Tibial artery (tissue), 4 donors: ENCODE data around the gene P4HA3.

ENCODE experiments used
- DNase-seq, 2 donors: peaks; one replicate each; pipeline ENCODE4 v3.0.0-alpha.2; 2019
- H3K27ac ChIP-seq, 2 donors: fragments of 200-600 bp; sonication (generic) in 1 of 2; 1 replicate in 1 of 2; 2 replicates in 1 of 2; pipeline ENCODE4 v1.5.1; 2018 to 2019; ENCODE audit warnings: mild to moderate bottlenecking in 1 of 2
- H3K27me3 ChIP-seq, 2 donors: fragments of 200-600 bp; sonication (generic) in 1 of 2; one replicate each; pipeline versions ENCODE4 v1.5.1 to v1.6.0; 2016 to 2019
- H3K36me3 ChIP-seq, 3 donors: fragments of 200-600 bp; sonication (generic) in 2 of 3; one replicate each; pipeline ENCODE4 v1.5.1; 2016 to 2019; ENCODE audit warnings: mild to moderate bottlenecking in 2 of 3
- H3K4me1 ChIP-seq, 4 donors: fragments of 200-600 bp; sonication (generic) in 2 of 4; 1 replicate in 3 of 4; 2 replicates in 1 of 4; pipeline ENCODE4 v1.5.1; 2016 to 2019
- H3K4me3 ChIP-seq, 2 donors: fragments of 200-600 bp; sonication (generic) in 1 of 2; 1 replicate in 1 of 2; 2 replicates in 1 of 2; pipeline ENCODE4 v1.5.1; 2018 to 2019; ENCODE audit warnings: mild to moderate bottlenecking in 2 of 2
- H3K9me3 ChIP-seq, 3 donors: fragments of 200-600 bp; sonication (generic) in 1 of 3; one replicate each; pipeline ENCODE4 v1.5.1; 2016 to 2019
- intact Hi-C: fragments of 100-400 bp; cut with DNase I; formaldehyde crosslinking; loops from one replicate; pipeline ENCODE4 v1.15.0; 2023; ENCODE audit warnings: low total_unique reads
- TF ChIP-seq, protein P1 (sequence below), 2 experiments: fragments of 200-600 bp in 1 of 2; fragments of 450-650 bp in 1 of 2; IDR thresholded peaks; one replicate each; pipeline ENCODE4 v1.5.1; 2017 to 2019; ENCODE audit warnings: antibody characterized with exemption in 2 of 2, mild to moderate bottlenecking in 1 of 2, moderate library complexity in 1 of 2

P4HA3 gene

DNA sequence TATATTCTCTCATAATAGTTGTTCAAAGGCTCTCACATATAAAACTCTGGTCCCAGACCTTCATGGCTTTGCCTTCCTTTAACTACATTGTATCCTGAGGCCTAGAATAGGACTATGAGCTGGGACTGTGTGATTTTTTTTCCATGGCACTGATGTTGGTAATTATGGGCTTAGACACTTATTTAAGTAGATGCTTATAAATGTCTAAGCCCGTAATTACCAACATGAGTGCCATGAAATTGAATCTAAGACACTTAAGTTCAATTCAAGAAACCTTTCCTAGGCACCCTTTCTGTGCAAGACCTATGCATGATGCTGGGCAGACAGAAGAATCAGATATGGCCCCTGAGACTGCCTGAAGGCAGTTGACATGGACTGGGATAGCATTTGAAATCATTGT lies 63.0 kb downstream of the P4HA3 start:
- H3K27ac ChIP-seq = no peak overlapping the region
- intact Hi-C loops = no loop called here
- no peaks in the 10 kb centered on the region for H3K9me3 ChIP-seq
- no peak for DNase-seq
- no peaks in the 10 kb centered on the region for H3K27me3 ChIP-seq
- TF ChIP-seq, protein P1, sequence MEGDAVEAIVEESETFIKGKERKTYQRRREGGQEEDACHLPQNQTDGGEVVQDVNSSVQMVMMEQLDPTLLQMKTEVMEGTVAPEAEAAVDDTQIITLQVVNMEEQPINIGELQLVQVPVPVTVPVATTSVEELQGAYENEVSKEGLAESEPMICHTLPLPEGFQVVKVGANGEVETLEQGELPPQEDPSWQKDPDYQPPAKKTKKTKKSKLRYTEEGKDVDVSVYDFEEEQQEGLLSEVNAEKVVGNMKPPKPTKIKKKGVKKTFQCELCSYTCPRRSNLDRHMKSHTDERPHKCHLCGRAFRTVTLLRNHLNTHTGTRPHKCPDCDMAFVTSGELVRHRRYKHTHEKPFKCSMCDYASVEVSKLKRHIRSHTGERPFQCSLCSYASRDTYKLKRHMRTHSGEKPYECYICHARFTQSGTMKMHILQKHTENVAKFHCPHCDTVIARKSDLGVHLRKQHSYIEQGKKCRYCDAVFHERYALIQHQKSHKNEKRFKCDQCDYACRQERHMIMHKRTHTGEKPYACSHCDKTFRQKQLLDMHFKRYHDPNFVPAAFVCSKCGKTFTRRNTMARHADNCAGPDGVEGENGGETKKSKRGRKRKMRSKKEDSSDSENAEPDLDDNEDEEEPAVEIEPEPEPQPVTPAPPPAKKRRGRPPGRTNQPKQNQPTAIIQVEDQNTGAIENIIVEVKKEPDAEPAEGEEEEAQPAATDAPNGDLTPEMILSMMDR (IDR thresholded peaks at IDR 0.05) = no peak
- H3K4me1 ChIP-seq = no peaks in the 10 kb centered on the region
- H3K36me3 ChIP-seq = peaks cover 31 to 81% (median 47%) of the 10 kb centered on the region in 3 donors
- no peak overlapping the region for H3K4me3 ChIP-seq

DNA sequence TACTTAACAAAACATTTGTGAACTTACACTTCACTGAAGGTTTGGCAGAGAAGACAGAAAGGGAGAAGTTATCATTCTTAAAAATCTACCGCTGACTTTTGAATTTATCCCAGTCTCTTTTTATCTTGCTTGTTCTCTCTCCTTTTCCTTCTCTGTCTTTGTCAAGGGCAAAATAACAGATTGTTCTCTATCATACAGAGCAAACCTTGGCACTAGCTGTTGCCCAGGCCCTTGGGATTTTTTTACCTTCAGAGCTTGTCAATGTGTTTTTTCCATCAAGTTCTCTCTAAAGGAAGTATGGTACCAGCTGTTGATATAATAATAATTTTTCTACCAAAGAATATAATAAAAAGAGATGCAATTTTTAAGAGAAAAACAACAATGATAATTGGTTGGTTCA lies 73.2 kb downstream of the P4HA3 start:
- Histone ChIP-seq H3K27me3 (no peaks in the 10 kb centered on the region), H3K4me1 (no peaks in the 10 kb centered on the region), H3K4me3 (no peak overlapping the region), H3K9me3 (no peaks in the 10 kb centered on the region), H3K27ac (no peak overlapping the region), H3K36me3 (peaks cover 36 to 62% (median 37%) of the 10 kb centered on the region in 3 donors)
- DNase-seq = no peak
- intact Hi-C loops = no loop called here
- TF ChIP-seq, protein P1 (IDR thresholded peaks at IDR 0.05) = no peak

DNA sequence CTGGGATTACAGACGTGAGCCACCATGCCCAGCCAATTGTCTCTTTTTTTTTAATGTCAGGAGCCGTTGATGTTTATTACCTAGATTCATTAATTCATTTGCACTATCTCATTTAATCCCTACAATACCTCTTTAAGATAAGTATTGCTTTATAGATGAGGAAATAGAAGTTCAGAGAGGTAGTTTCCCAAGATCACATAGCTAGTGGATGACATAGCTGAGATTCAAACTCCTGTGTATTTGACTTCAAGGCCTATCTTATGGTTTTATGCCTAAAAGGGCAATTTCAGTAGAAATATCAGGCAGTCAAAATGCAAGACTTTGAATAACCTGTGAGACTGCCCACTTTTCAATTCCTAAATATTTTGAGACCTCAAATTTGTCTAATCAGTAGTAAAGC lies 73.9 kb downstream of the P4HA3 start:
- TF ChIP-seq, protein P1 (IDR thresholded peaks at IDR 0.05) = no peak
- intact Hi-C loops = no loop called here
- no peaks in the 10 kb centered on the region for H3K9me3 ChIP-seq
- no peaks in the 10 kb centered on the region for H3K27me3 ChIP-seq
- no peak overlapping the region for H3K4me3 ChIP-seq
- peaks cover 36 to 62% (median 37%) of the 10 kb centered on the region in 3 donors for H3K36me3 ChIP-seq
- DNase-seq = no peak
- H3K4me1 ChIP-seq = no peaks in the 10 kb centered on the region
- H3K27ac ChIP-seq = no peak overlapping the region

DNA sequence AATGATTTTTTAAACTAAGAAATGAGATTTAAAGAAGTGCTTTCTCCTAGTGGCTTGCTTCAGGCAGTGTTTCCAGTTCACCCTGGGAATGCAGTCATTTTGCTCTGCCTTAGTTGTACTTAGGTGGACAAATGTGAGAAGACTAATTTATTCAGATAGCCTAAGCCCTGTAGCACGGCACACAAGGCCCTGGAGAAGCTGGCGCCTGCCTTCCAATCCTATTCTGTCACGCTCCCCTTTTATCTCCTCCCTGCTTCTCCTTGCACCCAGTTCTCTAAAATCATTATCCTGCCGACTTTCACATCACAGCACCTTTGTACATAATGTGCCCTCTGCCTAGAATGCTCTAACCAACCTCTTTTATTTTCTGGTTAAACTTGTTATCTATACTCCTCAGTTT lies 76.3 kb downstream of the P4HA3 start:
- H3K9me3 ChIP-seq = no peaks in the 10 kb centered on the region
- H3K36me3 ChIP-seq = peaks cover 34 to 67% (median 44%) of the 10 kb centered on the region in 3 donors
- DNase-seq = no peak
- no peak overlapping the region for H3K27ac ChIP-seq
- H3K4me1 ChIP-seq = no peaks in the 10 kb centered on the region
- intact Hi-C loops = no loop called here
- H3K27me3 ChIP-seq = no peaks in the 10 kb centered on the region
- no peak overlapping the region for H3K4me3 ChIP-seq
- TF ChIP-seq, protein P1 (IDR thresholded peaks at IDR 0.05) = no peak

DNA sequence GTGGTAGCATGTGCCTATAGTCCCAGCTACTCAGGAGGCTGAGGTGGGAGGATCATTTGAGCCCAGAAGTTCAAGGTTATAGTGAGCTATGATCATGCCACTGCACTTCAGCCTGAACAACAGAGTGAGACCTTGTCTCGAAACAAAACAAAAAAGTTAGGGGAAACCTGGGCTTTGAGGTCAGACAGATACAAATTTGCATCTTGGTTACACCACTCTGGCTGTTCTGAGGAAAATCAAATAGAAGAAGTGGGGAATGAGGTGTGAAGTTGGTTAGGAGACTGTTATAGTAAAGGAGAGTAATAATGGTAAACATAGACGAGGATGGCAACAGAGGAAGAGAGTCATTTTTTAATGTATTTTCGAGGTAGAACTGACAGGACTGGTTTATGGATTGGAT lies 77.8 kb downstream of the P4HA3 start:
- peaks cover 27 to 53% (median 40%) of the 10 kb centered on the region in 3 donors for H3K36me3 ChIP-seq
- TF ChIP-seq, protein P1 (IDR thresholded peaks at IDR 0.05) = no peak
- no peak for DNase-seq
- H3K27me3 ChIP-seq = no peaks in the 10 kb centered on the region
- H3K4me3 ChIP-seq = no peak overlapping the region
- no peaks in the 10 kb centered on the region for H3K9me3 ChIP-seq
- H3K4me1 ChIP-seq = no peaks in the 10 kb centered on the region
- intact Hi-C loops = no loop called here
- H3K27ac ChIP-seq = no peak overlapping the region
